Measurements from ENCODE around the gene BSDC1.
"Not testable (repeated sequence)": the region's sequence is repeated elsewhere in the genome, so short reads cannot be mapped to it uniquely, and the experiment has no call there.

DNA sequence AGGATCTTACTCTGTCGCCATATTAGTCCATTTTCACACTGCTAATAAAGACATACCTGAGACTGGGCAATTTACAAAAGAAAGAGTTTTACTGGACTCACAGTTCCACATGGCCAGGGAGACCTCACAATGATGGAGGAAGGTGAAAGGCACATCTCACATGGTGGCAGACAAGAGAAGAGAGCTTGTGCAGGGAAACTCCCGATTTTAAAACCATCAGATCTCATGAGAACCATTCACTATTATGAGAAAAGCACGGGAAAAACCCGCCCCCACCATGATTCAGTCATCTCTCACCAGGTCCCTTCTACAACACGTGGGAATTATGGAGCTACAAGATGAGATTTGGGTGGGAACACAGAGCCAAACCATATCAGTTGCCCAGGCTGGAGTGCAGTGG lies 2.3 kb upstream of the BSDC1 start:
- not testable (repeated sequence) for TF ChIP-seq EP300, CTCF (IDR thresholded peaks at IDR 0.05)
